Mucosa of descending colon (tissue), 3 donors: ENCODE results near the gene RNF25. TPM values are rescaled to one million over a fixed set of nuclear protein-coding genes. Genes with fewer than 3 reads are reported as not detected.

Experiments used
- ATAC-seq: fragments of 200-7000 bp; cut with Tn5 transposase; one replicate; pipeline ENCODE4 v1.9.1; 2020; ENCODE audit warnings: mild to moderate bottlenecking, moderate library complexity
- DNase-seq, 3 donors: peaks; one replicate each; pipeline ENCODE4 v3.0.0-alpha.2; 2020
- H3K36me3 ChIP-seq: fragments of 200-600 bp; one replicate; pipeline ENCODE4 v1.8.0; 2021; ENCODE audit warnings: low read depth, mild to moderate bottlenecking
- H3K4me1 ChIP-seq: fragments of 200-600 bp; one replicate; pipeline ENCODE4 v1.8.0; 2021; ENCODE audit warnings: low read depth, mild to moderate bottlenecking
- H3K4me3 ChIP-seq: fragments of 200-600 bp; one replicate; pipeline ENCODE4 v1.8.0; 2021; ENCODE audit warnings: mild to moderate bottlenecking
- H3K9me3 ChIP-seq: fragments of 200-600 bp; one replicate; pipeline ENCODE4 v1.8.0; 2021; ENCODE audit warnings: mild to moderate bottlenecking
- CTCF ChIP-seq: fragments of 200-600 bp; IDR thresholded peaks from one replicate; pipeline ENCODE4 v1.8.0; 2022; ENCODE audit warnings: antibody characterized with exemption, mild to moderate bottlenecking
- intact Hi-C, 2 donors: fragments of 100-400 bp; cut with DNase I in 1 of 2; cut with micrococcal nuclease in 1 of 2; formaldehyde crosslinking; loops; one replicate each; pipeline versions ENCODE4 v1.11.0 to v1.11.1; 2022; cut with DNase I, micrococcal nuclease
- total RNA-seq, 3 donors: library from RNA; stranded (reverse); fragmentation: NEBNext Ultra II Directional in 2 of 3; extraction: Animal tissue kit (Norgen Biotek cat#: 25700) in 2 of 3; gene quantifications; one replicate each; pipeline versions ENCODE4 v1.2.1 to v1.2.4, GENCODE V29; 2021 to 2023
- donor health status: DM: no; HTN: no; CAD: no; lungs with moderate emphysema.
- donor health status: DM: no; HTN: no; CAD: no.
- donor health status: DM: no; HTN: yes; CAD: no.

RNF25 gene
- total RNA-seq, 3 donors from 2014 or later = 11.5 to 21.2 (median 15.5) TPM

- Histone ChIP-seq H3K4me3 (no peak overlapping the region), H3K9me3 (no peaks in the 10 kb centered on the region), H3K36me3 (no peaks in the 10 kb centered on the region), H3K4me1 (no peaks in the 10 kb centered on the region)
- ATAC-seq = no peak
- TF ChIP-seq CTCF = no peak
- intact Hi-C loops = no loop called here
- no peak for DNase-seq
Measured at GRCh38 chr2:218680061-218680460, 8.3 kb upstream of the RNF25 start.

GRCh38 chr2:218679119-218679518, 7.3 kb upstream of the RNF25 start:
- Histone ChIP-seq H3K4me1 (no peaks in the 10 kb centered on the region), H3K9me3 (no peaks in the 10 kb centered on the region), H3K36me3 (no peaks in the 10 kb centered on the region), H3K4me3 (no peak overlapping the region)
- ATAC-seq = peak; percentile 49
- intact Hi-C loops = no loop called here
- no peak for TF ChIP-seq CTCF
- no peak for DNase-seq

GRCh38 chr2:218671097-218671653, 627 bp downstream of the RNF25 start:
- DNase-seq = no peak
- intact Hi-C loops = no loop called here
- peak; percentile 63 for ATAC-seq

GRCh38 chr2:218664653-218665052, 7.1 kb downstream of the RNF25 start:
- DNase-seq (no peak), ATAC-seq (no peak)
- Histone ChIP-seq H3K4me1 (peaks cover 3% of the 10 kb centered on the region), H3K9me3 (no peaks in the 10 kb centered on the region), H3K36me3 (peaks cover 20% of the 10 kb centered on the region), H3K4me3 (no peak overlapping the region)
- intact Hi-C loops = no loop called here
- no peak for TF ChIP-seq CTCF

More at GRCh38 chr2:218671097-218671653, 627 bp downstream of the RNF25 start:
- no peak for TF ChIP-seq CTCF
- no peaks in the 10 kb centered on the region for H3K9me3 ChIP-seq
- peak overlapping the region; percentile 63 for H3K4me3 ChIP-seq
- H3K36me3 ChIP-seq = no peaks in the 10 kb centered on the region
- peaks cover 8% of the 10 kb centered on the region for H3K4me1 ChIP-seq

GRCh38 chr2:218663901-218664300, 7.9 kb downstream of the RNF25 start:
- intact Hi-C loops = no loop called here
- peaks cover 3% of the 10 kb centered on the region for H3K4me1 ChIP-seq
- no peak for TF ChIP-seq CTCF
- peaks cover 20% of the 10 kb centered on the region for H3K36me3 ChIP-seq
- no peak overlapping the region for H3K4me3 ChIP-seq
- DNase-seq (no peak), ATAC-seq (no peak)
- no peaks in the 10 kb centered on the region for H3K9me3 ChIP-seq

- Histone ChIP-seq H3K9me3 (no peaks in the 10 kb centered on the region), H3K4me3 (no peak overlapping the region), H3K36me3 (peaks cover 20% of the 10 kb centered on the region), H3K4me1 (peaks cover 3% of the 10 kb centered on the region)
- intact Hi-C loops = no loop called here
- ATAC-seq = no peak
- DNase-seq = no peak
- TF ChIP-seq CTCF = no peak
Measured at GRCh38 chr2:218662827-218663226, 9.0 kb downstream of the RNF25 start.
